Measurements from ENCODE around the gene ZP1.
A peak's percentile ranks its signal among the peaks of the same experiment; 100 is the strongest.

ZP1 gene

DNA sequence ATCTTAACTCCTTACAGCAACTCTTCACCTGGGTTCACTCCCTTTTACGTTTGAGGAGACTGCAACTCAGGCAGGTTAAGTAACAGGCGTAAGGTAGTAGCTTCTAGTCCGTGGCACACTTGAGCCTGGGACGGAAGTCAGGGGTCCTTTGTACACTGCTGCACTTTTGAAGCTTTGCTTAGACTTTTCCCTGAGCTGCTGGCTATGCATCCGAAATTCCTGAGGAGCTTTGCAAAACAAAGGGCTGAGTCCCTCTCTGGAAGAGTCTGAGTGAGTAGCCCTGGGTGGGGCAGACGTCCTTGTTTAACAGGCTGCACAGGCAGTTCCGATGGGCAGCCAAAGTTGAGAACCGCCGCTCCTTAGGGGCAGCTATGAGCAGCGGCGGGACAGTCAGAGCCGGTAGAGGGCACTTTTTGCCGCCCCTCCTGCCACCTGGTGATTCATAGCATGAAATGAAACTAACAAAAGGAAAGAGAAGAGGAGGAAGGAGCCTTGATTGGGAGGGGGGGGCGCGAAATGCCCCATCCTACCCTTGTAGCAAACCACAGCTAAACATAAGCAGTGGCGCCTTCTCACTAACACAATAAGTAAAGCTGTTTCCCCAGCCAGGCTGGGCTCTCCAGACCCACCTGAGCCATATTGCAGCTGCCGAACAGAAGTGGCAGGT is 48.0 kb downstream of the ZP1 start:
- H3K4me3 ChIP-seq (ENCODE audit: low read length): peak overlapping the region; percentile 72
- peak; percentile 65 for DNase-seq (ENCODE audit: low read depth)
- TF ChIP-seq, protein P1, sequence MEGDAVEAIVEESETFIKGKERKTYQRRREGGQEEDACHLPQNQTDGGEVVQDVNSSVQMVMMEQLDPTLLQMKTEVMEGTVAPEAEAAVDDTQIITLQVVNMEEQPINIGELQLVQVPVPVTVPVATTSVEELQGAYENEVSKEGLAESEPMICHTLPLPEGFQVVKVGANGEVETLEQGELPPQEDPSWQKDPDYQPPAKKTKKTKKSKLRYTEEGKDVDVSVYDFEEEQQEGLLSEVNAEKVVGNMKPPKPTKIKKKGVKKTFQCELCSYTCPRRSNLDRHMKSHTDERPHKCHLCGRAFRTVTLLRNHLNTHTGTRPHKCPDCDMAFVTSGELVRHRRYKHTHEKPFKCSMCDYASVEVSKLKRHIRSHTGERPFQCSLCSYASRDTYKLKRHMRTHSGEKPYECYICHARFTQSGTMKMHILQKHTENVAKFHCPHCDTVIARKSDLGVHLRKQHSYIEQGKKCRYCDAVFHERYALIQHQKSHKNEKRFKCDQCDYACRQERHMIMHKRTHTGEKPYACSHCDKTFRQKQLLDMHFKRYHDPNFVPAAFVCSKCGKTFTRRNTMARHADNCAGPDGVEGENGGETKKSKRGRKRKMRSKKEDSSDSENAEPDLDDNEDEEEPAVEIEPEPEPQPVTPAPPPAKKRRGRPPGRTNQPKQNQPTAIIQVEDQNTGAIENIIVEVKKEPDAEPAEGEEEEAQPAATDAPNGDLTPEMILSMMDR (conservative IDR thresholded peaks at IDR 0.05; ENCODE audit: low read length): peak; percentile 30

DNA sequence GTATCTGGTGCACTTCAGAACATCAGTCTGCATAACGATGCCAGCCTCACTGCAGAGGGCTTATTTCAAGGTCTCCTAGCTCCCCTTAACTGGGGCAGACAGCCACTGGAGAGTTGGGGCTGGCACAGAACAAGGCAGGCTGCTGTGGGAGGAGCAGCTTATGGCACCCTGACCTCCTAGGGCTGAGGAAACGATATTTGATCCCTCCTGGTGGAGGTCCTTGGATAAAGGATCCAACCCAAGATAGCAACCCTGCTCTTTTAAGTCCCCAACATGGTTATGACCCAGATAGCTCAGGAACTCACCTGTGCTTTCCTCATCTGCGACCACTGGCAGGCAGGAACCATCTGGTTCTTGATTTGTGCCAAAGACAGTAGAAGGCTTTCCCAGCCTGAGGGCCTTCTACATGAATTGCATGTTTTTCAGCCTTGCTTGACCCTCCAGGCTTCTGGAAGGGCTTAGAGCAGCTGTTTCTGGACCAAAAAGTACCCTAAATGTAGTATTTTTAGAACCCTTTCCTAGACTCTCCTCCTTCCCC is 49.4 kb downstream of the ZP1 start:
- TF ChIP-seq, protein P1 (conservative IDR thresholded peaks at IDR 0.05; ENCODE audit: low read length): no peak
- H3K4me3 ChIP-seq (ENCODE audit: low read length): no peak overlapping the region

DNA sequence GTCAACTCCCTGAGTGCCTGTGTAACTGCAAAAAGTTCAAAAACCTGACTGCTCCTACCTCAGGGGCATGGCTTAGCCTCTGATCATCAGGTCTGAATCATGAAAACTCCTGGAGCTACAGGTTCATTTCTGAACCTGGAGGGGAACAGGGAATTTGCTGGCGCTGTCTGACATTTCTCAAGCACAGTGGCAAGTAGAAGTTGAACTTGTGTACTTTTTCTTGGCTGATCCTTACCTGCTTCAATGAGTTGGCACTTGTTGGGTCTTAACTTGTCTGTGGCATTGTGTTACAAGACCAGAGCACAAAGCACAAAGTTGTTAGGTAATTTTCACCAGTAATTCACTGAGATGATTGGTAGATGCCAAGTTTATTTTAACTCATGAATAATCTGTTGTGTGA is 49.9 kb downstream of the ZP1 start:
- TF ChIP-seq, protein P1 (conservative IDR thresholded peaks at IDR 0.05; ENCODE audit: low read length): no peak
- no peak overlapping the region for H3K4me3 ChIP-seq (ENCODE audit: low read length)
- DNase-seq (ENCODE audit: low read depth): no peak

More for the DNA sequence above, 49.4 kb downstream of the ZP1 start:
- DNase-seq (ENCODE audit: low read depth): no peak

DNA sequence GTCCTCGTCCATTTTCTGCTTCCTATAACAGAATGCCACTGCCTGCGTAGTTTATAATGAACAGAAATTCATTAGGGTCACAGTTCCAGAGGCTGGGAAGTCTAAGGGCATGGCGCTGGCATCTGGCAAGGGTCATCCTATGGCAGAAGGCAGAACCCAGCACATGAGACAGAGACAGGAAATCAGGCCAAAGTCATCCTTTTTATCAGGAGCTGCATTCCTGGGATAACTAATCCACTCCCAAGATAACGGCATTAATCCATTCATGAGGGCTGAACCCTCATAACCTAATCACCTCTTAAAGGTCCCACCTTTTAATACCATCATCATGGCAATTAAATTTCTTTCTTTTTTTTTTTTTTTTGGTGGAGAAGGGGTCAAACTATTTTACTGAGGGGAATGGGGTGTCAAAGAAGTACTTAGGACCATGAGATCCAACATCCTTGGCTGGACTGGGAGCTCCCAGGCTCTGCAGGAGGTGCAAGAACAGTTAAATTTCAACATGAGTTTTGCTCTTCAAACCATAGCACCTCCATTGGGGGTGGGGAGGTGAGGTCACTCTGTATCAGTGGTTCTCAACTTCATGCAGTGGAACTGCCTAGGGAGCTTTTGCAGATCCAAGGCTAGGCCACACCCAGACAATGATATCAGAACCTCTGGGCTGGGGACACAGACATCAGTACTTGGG is 51.1 kb downstream of the ZP1 start:
- TF ChIP-seq, protein P1 (conservative IDR thresholded peaks at IDR 0.05; ENCODE audit: low read length): no peak
- no peak for DNase-seq (ENCODE audit: low read depth)
- no peak overlapping the region for H3K4me3 ChIP-seq (ENCODE audit: low read length)

DNA sequence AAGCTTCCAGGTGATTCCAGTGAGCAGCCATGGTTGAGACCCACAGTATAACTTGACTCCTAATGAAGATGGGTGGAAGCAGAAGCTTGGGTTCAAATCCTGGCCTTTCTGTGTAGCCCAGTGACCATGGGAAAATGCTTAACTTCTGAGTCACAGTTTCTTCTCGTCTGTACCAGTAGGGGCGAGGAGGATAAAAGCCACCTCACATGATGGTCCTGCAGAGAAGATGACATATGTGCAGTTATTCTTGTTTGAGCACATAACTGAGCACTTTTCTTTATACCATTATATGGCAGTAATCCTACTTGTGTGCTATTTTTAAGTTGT is 51.6 kb downstream of the ZP1 start:
- DNase-seq (ENCODE audit: low read depth): no peak
- no peak overlapping the region for H3K4me3 ChIP-seq (ENCODE audit: low read length)
- TF ChIP-seq, protein P1 (conservative IDR thresholded peaks at IDR 0.05; ENCODE audit: low read length): no peak

DNA sequence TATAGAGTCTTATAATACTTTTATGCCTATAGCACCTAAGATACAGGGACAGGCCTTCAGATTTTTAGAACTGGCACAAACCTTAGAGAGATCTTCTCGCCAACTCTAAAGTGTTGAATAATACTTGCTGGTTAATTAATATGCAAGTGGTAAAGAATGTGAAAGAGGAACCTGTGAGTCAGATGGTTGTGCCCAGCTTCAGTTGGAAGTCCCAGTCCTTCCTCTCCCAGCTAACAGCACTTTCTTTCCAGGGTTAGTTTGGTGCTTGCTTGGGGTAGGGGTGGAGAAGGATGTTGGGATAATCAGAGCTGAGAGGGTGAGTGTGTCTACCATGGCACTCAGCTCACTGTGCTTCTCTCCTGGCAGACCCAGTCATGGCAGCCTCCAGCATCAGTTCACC is 52.0 kb downstream of the ZP1 start:
- TF ChIP-seq, protein P1 (conservative IDR thresholded peaks at IDR 0.05; ENCODE audit: low read length): no peak
- no peak for DNase-seq (ENCODE audit: low read depth)
- no peak overlapping the region for H3K4me3 ChIP-seq (ENCODE audit: low read length)

DNA sequence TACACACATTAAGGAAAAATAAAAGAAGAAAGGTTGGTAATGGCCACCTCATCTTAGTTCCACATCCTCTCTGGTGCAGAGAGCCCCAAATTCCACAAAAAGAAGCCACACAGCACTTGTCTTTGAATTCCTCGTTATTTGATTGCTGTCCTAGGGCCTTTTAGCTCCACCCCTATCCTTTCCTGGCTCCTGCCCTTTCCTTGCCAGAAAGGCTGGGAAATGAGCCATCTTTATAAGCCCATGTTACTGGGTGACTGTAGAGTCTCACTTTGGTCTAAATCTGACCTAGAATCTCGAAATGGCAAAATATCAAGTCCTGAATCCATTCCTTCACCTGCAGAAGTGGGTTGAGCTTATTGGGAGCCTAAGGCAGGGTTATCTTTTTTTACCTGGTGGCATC is 52.6 kb downstream of the ZP1 start:
- TF ChIP-seq, protein P1 (conservative IDR thresholded peaks at IDR 0.05; ENCODE audit: low read length): no peak
- DNase-seq (ENCODE audit: low read depth): no peak
- H3K4me3 ChIP-seq (ENCODE audit: low read length): no peak overlapping the region
